Metanephros (tissue), 1 donor: ENCODE measurements around the gene SH3BP2. TPM values are rescaled to one million over a fixed set of nuclear protein-coding genes. Genes with fewer than 3 reads are reported as not detected.

Source experiments
- total RNA-seq: library from RNA; depleted of rRNA; stranded (reverse); fragments of >200 nt; gene quantifications from one replicate; pipeline ENCODE4 v1.2.3, GENCODE V29; 2014

The SH3BP2 gene, protein sequence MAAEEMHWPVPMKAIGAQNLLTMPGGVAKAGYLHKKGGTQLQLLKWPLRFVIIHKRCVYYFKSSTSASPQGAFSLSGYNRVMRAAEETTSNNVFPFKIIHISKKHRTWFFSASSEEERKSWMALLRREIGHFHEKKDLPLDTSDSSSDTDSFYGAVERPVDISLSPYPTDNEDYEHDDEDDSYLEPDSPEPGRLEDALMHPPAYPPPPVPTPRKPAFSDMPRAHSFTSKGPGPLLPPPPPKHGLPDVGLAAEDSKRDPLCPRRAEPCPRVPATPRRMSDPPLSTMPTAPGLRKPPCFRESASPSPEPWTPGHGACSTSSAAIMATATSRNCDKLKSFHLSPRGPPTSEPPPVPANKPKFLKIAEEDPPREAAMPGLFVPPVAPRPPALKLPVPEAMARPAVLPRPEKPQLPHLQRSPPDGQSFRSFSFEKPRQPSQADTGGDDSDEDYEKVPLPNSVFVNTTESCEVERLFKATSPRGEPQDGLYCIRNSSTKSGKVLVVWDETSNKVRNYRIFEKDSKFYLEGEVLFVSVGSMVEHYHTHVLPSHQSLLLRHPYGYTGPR
- 53.7 TPM for total RNA-seq

GRCh38 chr4:2792711-2793585 lies at the start of gene SH3BP2:
SH3BP2 (plus strand) TSS chr4:2793085; CDS start chr4:2820618, 27,533 bp downstream.

GRCh38 chr4:2755821-2756690 lies 36.8 kb upstream of the SH3BP2 start, which contains the start of gene TNIP2:
TNIP2 (minus strand) TSS chr4:2756336; CDS start chr4:2756289, 47 bp downstream.

DNA sequence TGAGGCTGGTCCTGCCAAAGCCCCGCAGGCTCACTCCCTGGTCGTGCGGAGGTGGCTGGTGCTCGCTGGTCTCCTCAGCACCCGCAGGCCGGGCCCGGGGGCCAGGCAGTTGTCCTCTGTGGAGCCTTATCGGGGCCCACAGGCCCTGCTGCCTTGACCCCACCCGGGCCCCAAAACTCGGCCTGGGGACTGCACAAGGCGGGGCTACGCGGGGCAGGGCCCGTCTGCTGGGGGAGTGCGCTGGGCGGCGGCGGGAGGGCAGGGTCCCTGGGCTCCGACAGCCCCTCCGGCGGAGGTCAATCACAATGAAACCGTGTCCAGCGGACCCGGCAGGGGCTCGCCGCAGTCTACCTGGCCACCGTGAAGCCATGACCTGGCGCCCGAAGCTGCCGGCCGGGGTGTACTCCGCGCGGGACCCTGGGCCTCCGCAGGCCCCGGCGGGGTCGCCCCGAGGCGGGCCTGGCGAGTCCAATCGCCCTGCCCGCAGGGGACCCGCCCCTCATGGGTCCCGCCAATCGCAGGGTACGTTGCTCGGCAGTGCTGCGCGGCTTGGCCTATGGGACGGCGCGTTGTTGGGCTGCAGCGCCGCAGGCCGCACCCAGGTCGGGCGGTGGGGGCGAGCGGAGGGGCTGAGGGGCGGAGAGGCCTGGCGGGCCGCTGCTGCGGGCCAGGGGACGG lies 50.5 kb downstream of the SH3BP2 start, which contains the start of gene ADD1:
Gene ADD1, plus strand, starts transcription at position 582 of the 678 bp plus-strand sequence. CDS start 32,072 bp downstream, outside the sequence.

Other genes with a start within 250 kb of the SH3BP2 start
- gene TNIP2, start 36.7 kb upstream of the SH3BP2 start, total RNA-seq = 23.3 TPM
- 282 TPM for gene ADD1, start 50.8 kb downstream of the SH3BP2 start, total RNA-seq
- 14.7 TPM for gene NOP14, start 170.3 kb downstream of the SH3BP2 start, total RNA-seq
- gene GRK4, start 170.5 kb downstream of the SH3BP2 start, total RNA-seq = 6.7 TPM